SK-N-SH treated with all-trans-retinoic acid at 6 μM for 48 hours (cell line): Measurements from ENCODE around the gene GNA15.
A peak's percentile ranks its signal among the peaks of the same experiment; 100 is the strongest.

Source experiments
- ATAC-seq: fragments of 200-7000 bp; cut with Tn5 transposase; 3 replicates; pipeline ENCODE4 v1.9.1; 2020; ENCODE audit warnings: mild to moderate bottlenecking, moderate library complexity
- BACH2 ChIP-seq: fragments of 250-450 bp; sonication (Bioruptor Pico); IDR thresholded peaks from 2 replicates; pipeline ENCODE4 v1.9.0; 2021; ENCODE audit warnings: mild to moderate bottlenecking, borderline replicate concordance
- CSRNP3 ChIP-seq: fragments of 250-450 bp; sonication (Bioruptor Pico); IDR thresholded peaks from 2 replicates; pipeline ENCODE4 v1.5.1; 2021; ENCODE audit warnings: mild to moderate bottlenecking, moderate library complexity
- ESRRG ChIP-seq: fragments of 250-450 bp; sonication (Bioruptor Pico); IDR thresholded peaks from 2 replicates; pipeline ENCODE4 v1.6.1; 2021; ENCODE audit warnings: mild to moderate bottlenecking
- GLIS3 ChIP-seq: fragments of 250-450 bp; sonication (Bioruptor Pico); IDR thresholded peaks from 2 replicates; pipeline ENCODE4 v1.5.0; 2020; ENCODE audit warnings: mild to moderate bottlenecking, moderate library complexity
- OSR1 ChIP-seq: fragments of 250-450 bp; sonication (Bioruptor Pico); IDR thresholded peaks from 2 replicates; pipeline ENCODE4 v1.8.0; 2022; ENCODE audit warnings: moderate library complexity, mild to moderate bottlenecking, inconsistent platforms
- PATZ1 ChIP-seq: fragments of 250-450 bp; sonication (Bioruptor Pico); IDR thresholded peaks from 2 replicates; pipeline ENCODE4 v1.8.0; 2020; ENCODE audit warnings: mild to moderate bottlenecking, moderate library complexity, borderline replicate concordance
- PPARA ChIP-seq: fragments of 250-450 bp; sonication (Bioruptor Pico); IDR thresholded peaks from 2 replicates; pipeline ENCODE4 v1.5.0; 2020; ENCODE audit warnings: mild to moderate bottlenecking, borderline replicate concordance
- RARB ChIP-seq: fragments of 250-450 bp; sonication (Bioruptor Pico); IDR thresholded peaks from 2 replicates; pipeline ENCODE4 v1.8.0; 2021; ENCODE audit warnings: mild to moderate bottlenecking, moderate library complexity
- TCF4 ChIP-seq: fragments of 250-450 bp; sonication (Bioruptor Pico); IDR thresholded peaks from 2 replicates; pipeline ENCODE4 v1.8.0; 2021; ENCODE audit warnings: mild to moderate bottlenecking, moderate library complexity, borderline replicate concordance
- TOX ChIP-seq: fragments of 250-450 bp; sonication (Bioruptor Pico); IDR thresholded peaks from 2 replicates; pipeline ENCODE4 v1.8.0; 2021; ENCODE audit warnings: mild to moderate bottlenecking, moderate library complexity, borderline replicate concordance
- TSHZ2 ChIP-seq: fragments of 250-450 bp; sonication (Bioruptor Pico); IDR thresholded peaks from 2 replicates; pipeline ENCODE4 v1.5.0; 2020; ENCODE audit warnings: mild to moderate bottlenecking, moderate library complexity
- ZC3H10 ChIP-seq: fragments of 250-450 bp; sonication (Bioruptor Pico); IDR thresholded peaks from 2 replicates; pipeline ENCODE4 v1.5.1; 2021; ENCODE audit warnings: mild to moderate bottlenecking, moderate library complexity
- ZFP3 ChIP-seq: fragments of 250-450 bp; sonication (Bioruptor Pico); IDR thresholded peaks from 2 replicates; pipeline ENCODE4 v1.5.0; 2020; ENCODE audit warnings: mild to moderate bottlenecking, moderate library complexity
- ZFP30 ChIP-seq: fragments of 450-650 bp; formaldehyde crosslinking; IDR thresholded peaks from 2 replicates; pipeline ENCODE4 v1.5.0; 2022; ENCODE audit warnings: mild to moderate bottlenecking, moderate library complexity
- ZNF8 ChIP-seq: fragments of 450-650 bp; formaldehyde crosslinking; IDR thresholded peaks from 2 replicates; pipeline ENCODE4 v1.5.0; 2020; ENCODE audit warnings: mild to moderate bottlenecking, moderate library complexity
- TF ChIP-seq, protein P1 (sequence below): fragments of 250-450 bp; sonication (Bioruptor Pico); IDR thresholded peaks from 2 replicates; pipeline ENCODE4 v1.5.1; 2020; ENCODE audit warnings: low read depth, mild to moderate bottlenecking, moderate library complexity
- TF ChIP-seq, protein P2 (sequence below): fragments of 250-450 bp; sonication (Bioruptor Pico); IDR thresholded peaks from 2 replicates; pipeline ENCODE4 v1.8.0; 2021; ENCODE audit warnings: low read depth, mild to moderate bottlenecking, moderate library complexity, borderline replicate concordance

The GNA15 gene

DNA sequence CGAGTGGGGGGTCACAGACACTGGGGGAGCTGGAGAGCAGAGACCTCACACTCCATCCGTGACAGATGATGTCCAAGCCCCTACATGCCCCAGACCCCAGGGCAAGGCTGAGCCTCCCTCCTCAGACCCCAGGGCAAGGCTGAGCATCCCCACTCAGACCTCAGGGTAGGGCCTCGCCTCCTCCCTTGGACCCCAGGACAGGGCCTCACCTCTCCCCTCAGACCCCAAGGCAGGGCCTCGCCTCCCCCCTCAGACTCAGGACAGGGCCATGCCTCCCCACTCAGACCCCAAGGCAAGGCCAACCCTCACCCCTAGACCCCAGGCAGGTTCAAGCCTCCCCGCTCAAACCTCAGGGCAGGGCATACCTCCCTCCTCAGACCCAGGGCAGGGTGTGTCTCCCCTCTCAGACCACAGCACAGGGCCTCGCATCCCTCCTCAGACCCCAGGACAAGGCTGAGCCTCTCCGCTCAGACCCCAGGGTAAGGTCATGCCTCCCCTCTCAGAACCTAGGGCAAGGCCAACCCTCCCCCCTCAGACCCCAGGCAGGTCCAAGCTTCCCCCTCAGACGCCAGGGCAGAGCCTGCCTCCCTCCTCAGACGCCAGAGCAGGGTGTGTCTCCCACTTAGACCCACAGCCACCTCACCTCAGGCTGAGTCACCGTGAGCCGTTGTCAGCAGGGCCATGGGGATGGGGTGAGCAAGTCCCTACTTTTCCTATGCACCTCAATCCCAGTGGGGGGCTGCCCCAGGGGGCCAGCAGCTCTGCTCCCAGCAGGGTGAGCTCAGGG lies 41.1 kb downstream of the GNA15 start:
- TF ChIP-seq PPARA (CRISPR knock-in tag) (no peak), TCF4 (CRISPR knock-in tag) (no peak), ZFP30 (CRISPR knock-in tag) (no peak), TOX (CRISPR knock-in tag) (no peak), OSR1 (CRISPR knock-in tag) (no peak)
- ATAC-seq: peak; percentile 59

DNA sequence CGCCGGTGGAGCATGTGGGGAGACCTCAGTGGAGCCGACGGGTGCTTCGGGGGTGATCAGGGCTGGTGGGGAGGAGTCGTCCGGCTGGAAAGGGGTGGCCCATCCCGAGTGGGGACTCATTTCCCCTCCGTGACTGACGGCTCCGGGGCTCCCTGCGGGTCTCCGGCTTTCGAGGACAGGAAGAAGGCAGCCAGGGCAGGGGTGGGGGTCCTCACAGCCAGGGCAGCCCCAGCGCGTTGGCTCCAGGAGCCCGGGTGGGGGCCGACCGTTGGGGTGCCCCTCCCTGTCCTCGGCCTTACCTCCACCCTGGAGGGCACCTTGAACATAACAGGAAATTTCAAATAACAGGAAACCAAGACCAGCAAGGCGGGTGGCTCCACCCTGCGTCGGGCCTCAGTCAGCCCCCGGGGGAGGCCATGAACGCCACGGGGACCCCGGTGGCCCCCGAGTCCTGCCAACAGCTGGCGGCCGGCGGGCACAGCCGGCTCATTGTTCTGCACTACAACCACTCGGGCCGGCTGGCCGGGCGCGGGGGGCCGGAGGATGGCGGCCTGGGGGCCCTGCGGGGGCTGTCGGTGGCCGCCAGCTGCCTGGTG lies 42.6 kb downstream of the GNA15 start, which contains the start of gene S1PR4:
Gene S1PR4, plus strand, starts transcription at position 393 of the 596 bp plus-strand sequence. Its CDS starts 24 bp downstream, at position 417.
- no peak for ATAC-seq
- TF ChIP-seq ZFP3 (CRISPR knock-in tag): no peak
- no peak for TF ChIP-seq CSRNP3 (CRISPR knock-in tag)
- no peak for TF ChIP-seq GLIS3 (CRISPR knock-in tag)
- TF ChIP-seq, all 23 proteins: peak for 0

DNA sequence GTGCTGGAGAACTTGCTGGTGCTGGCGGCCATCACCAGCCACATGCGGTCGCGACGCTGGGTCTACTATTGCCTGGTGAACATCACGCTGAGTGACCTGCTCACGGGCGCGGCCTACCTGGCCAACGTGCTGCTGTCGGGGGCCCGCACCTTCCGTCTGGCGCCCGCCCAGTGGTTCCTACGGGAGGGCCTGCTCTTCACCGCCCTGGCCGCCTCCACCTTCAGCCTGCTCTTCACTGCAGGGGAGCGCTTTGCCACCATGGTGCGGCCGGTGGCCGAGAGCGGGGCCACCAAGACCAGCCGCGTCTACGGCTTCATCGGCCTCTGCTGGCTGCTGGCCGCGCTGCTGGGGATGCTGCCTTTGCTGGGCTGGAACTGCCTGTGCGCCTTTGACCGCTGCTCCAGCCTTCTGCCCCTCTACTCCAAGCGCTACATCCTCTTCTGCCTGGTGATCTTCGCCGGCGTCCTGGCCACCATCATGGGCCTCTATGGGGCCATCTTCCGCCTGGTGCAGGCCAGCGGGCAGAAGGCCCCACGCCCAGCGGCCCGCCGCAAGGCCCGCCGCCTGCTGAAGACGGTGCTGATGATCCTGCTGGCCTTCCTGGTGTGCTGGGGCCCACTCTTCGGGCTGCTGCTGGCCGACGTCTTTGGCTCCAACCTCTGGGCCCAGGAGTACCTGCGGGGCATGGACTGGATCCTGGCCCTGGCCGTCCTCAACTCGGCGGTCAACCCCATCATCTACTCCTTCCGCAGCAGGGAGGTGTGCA lies 43.3 kb downstream of the GNA15 start:
- ATAC-seq: no peak
- TF ChIP-seq RARB (CRISPR knock-in tag) (no peak), GLIS3 (CRISPR knock-in tag) (no peak)
- TF ChIP-seq, protein P1, sequence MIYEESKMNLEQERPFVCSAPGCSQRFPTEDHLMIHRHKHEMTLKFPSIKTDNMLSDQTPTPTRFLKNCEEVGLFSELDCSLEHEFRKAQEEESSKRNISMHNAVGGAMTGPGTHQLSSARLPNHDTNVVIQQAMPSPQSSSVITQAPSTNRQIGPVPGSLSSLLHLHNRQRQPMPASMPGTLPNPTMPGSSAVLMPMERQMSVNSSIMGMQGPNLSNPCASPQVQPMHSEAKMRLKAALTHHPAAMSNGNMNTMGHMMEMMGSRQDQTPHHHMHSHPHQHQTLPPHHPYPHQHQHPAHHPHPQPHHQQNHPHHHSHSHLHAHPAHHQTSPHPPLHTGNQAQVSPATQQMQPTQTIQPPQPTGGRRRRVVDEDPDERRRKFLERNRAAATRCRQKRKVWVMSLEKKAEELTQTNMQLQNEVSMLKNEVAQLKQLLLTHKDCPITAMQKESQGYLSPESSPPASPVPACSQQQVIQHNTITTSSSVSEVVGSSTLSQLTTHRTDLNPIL (CRISPR knock-in tag): no peak

- TF ChIP-seq OSR1 (CRISPR knock-in tag) (no peak), CSRNP3 (CRISPR knock-in tag) (no peak), ZNF8 (no peak), PPARA (CRISPR knock-in tag) (no peak), TSHZ2 (CRISPR knock-in tag) (no peak), ESRRG (no peak), ZC3H10 (CRISPR knock-in tag) (no peak), BACH2 (no peak), RARB (CRISPR knock-in tag) (no peak), PATZ1 (CRISPR knock-in tag) (no peak), GLIS3 (CRISPR knock-in tag) (no peak), ZFP3 (CRISPR knock-in tag) (no peak)
- TF ChIP-seq, protein P2, sequence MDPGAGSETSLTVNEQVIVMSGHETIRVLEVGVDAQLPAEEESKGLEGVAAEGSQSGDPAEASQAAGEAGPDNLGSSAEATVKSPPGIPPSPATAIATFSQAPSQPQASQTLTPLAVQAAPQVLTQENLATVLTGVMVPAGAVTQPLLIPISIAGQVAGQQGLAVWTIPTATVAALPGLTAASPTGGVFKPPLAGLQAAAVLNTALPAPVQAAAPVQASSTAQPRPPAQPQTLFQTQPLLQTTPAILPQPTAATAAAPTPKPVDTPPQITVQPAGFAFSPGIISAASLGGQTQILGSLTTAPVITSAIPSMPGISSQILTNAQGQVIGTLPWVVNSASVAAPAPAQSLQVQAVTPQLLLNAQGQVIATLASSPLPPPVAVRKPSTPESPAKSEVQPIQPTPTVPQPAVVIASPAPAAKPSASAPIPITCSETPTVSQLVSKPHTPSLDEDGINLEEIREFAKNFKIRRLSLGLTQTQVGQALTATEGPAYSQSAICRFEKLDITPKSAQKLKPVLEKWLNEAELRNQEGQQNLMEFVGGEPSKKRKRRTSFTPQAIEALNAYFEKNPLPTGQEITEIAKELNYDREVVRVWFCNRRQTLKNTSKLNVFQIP (CRISPR knock-in tag): no peak
- ATAC-seq: no peak
Observed at GRCh38 chr19:3179739-3180293, 44.0 kb downstream of the GNA15 start.
